H9 (cell line): ENCODE results near the gene GRM1. TPM values are rescaled to one million over a fixed set of nuclear protein-coding genes. Genes with fewer than 3 reads are reported as not detected.

Experiments
- DNase-seq: peaks from one replicate; pipeline ENCODE4 v3.0.0-alpha.2; 2017
- H2AFZ ChIP-seq: one replicate; pipeline ENCODE4 v1.6.1; 2013; ENCODE audit warnings: mild to moderate bottlenecking, low read length, control low read depth, moderate library complexity
- H2AK5ac ChIP-seq: 2 replicates; pipeline ENCODE4 v1.6.1; 2013; ENCODE audit warnings: low read length, control low read depth, mixed read lengths; ENCODE audit not compliant: insufficient read length
- H2BK120ac ChIP-seq: one replicate; pipeline ENCODE4 v1.6.1; 2013; ENCODE audit warnings: low read depth, mild to moderate bottlenecking, low read length, control low read depth, inconsistent platforms; ENCODE audit not compliant: poor library complexity, severe bottlenecking
- H2BK12ac ChIP-seq: 2 replicates; pipeline ENCODE4 v1.6.1; 2013; ENCODE audit warnings: low read length, control low read depth, mixed read lengths, low read depth; ENCODE audit not compliant: insufficient read length
- H2BK15ac ChIP-seq: 2 replicates; pipeline ENCODE4 v1.6.1; 2013; ENCODE audit warnings: low read depth, low read length, control low read depth
- H2BK20ac ChIP-seq: one replicate; pipeline ENCODE4 v1.6.1; 2013; ENCODE audit warnings: low read depth, mild to moderate bottlenecking, low read length, control low read depth, inconsistent platforms; ENCODE audit not compliant: poor library complexity, severe bottlenecking
- H2BK5ac ChIP-seq: 2 replicates; pipeline ENCODE4 v1.6.1; 2013; ENCODE audit warnings: low read length, control low read depth, mixed read lengths; ENCODE audit not compliant: insufficient read length
- H3K14ac ChIP-seq: 2 replicates; pipeline ENCODE4 v1.6.1; 2013; ENCODE audit warnings: low read length, control low read depth; ENCODE audit not compliant: insufficient read depth
- H3K18ac ChIP-seq: 2 replicates; pipeline ENCODE4 v1.6.1; 2013; ENCODE audit warnings: low read depth, mild to moderate bottlenecking, mixed read lengths, low read length, control low read depth; ENCODE audit not compliant: insufficient read length
- H3K23ac ChIP-seq: 2 replicates; pipeline ENCODE4 v1.6.1; 2013; ENCODE audit warnings: low read length, control low read depth, mixed read lengths, low read depth; ENCODE audit not compliant: insufficient read length
- H3K23me2 ChIP-seq: 2 replicates; pipeline ENCODE4 v1.6.1; 2013; ENCODE audit warnings: low read depth, mild to moderate bottlenecking, mixed read lengths, low read length, control low read depth; ENCODE audit not compliant: insufficient read length, poor library complexity, severe bottlenecking
- H3K27ac ChIP-seq: 2 replicates; pipeline ENCODE4 v1.5.1; 2013; ENCODE audit warnings: low read length, control low read depth, mixed read lengths, low read depth; ENCODE audit not compliant: insufficient read length
- H3K27me3 ChIP-seq: 2 replicates; pipeline ENCODE4 v1.6.1; 2013; ENCODE audit warnings: low read length, control low read depth, inconsistent platforms; ENCODE audit not compliant: insufficient read depth
- H3K4ac ChIP-seq: 2 replicates; pipeline ENCODE4 v1.6.1; 2013; ENCODE audit warnings: low read depth, mild to moderate bottlenecking, control low read depth, inconsistent platforms, low read length, moderate library complexity
- H3K4me1 ChIP-seq: 2 replicates; pipeline ENCODE4 v1.6.1; 2013; ENCODE audit warnings: low read length, control low read depth, inconsistent platforms; ENCODE audit not compliant: insufficient read depth
- H3K4me2 ChIP-seq: 2 replicates; pipeline ENCODE4 v1.6.1; 2013; ENCODE audit warnings: low read length, control low read depth, mixed read lengths; ENCODE audit not compliant: insufficient read length, insufficient read depth
- H3K56ac ChIP-seq: 2 replicates; pipeline ENCODE4 v1.6.1; 2013; ENCODE audit warnings: low read depth, mild to moderate bottlenecking, mixed read lengths, low read length, control low read depth; ENCODE audit not compliant: insufficient read length
- H3K79me1 ChIP-seq: 2 replicates; pipeline ENCODE4 v1.6.1; 2013; ENCODE audit warnings: low read depth, mild to moderate bottlenecking, moderate library complexity, low read length, control low read depth, inconsistent platforms; ENCODE audit not compliant: insufficient read depth, poor library complexity, severe bottlenecking
- H3K79me2 ChIP-seq: 2 replicates; pipeline ENCODE4 v1.6.1; 2013; ENCODE audit warnings: low read length, control low read depth, inconsistent platforms; ENCODE audit not compliant: insufficient read depth
- H3K9ac ChIP-seq: 2 replicates; pipeline ENCODE4 v1.6.1; 2013; ENCODE audit warnings: low read length, control low read depth, mixed read lengths; ENCODE audit not compliant: insufficient read length; ENCODE audit errors: extremely low read depth
- H3K9me3 ChIP-seq: one replicate; pipeline ENCODE4 v1.6.1; 2013; ENCODE audit warnings: low read depth, low read length, inconsistent platforms; ENCODE audit not compliant: control insufficient read depth
- H3T11ph ChIP-seq: one replicate; pipeline ENCODE4 v1.6.1; 2013; ENCODE audit warnings: mild to moderate bottlenecking, low read length, control low read depth, inconsistent platforms
- H4K20me1 ChIP-seq: one replicate; pipeline ENCODE4 v1.6.1; 2013; ENCODE audit not compliant: control insufficient read depth, insufficient read length, insufficient read depth
- H4K5ac ChIP-seq: 2 replicates; pipeline ENCODE4 v1.6.1; 2013; ENCODE audit warnings: low read depth, mild to moderate bottlenecking, mixed read lengths, low read length, control low read depth; ENCODE audit not compliant: insufficient read length
- H4K8ac ChIP-seq: replicated peaks from 2 replicates; pipeline ENCODE4 v1.6.1; 2013; ENCODE audit warnings: low read length, control low read depth, mixed read lengths, low read depth; ENCODE audit not compliant: insufficient read length
- H4K91ac ChIP-seq: 2 replicates; pipeline ENCODE4 v1.6.1; 2013; ENCODE audit warnings: low read depth, mild to moderate bottlenecking, moderate library complexity, mixed read lengths, low read length, control low read depth; ENCODE audit not compliant: insufficient read length
- H3K27ac Mint-ChIP-seq, 3 experiments: 2 replicates in 2 of 3; 3 replicates in 1 of 3; pipeline ENCODE4 v1.8.0; 2020 to 2021; ENCODE audit warnings: mixed read lengths in 3 of 3, mild to moderate bottlenecking in 1 of 3, moderate library complexity in 1 of 3
- H3K27me3 Mint-ChIP-seq: 2 replicates; pipeline ENCODE4 v1.8.0; 2021; ENCODE audit warnings: low read depth, mild to moderate bottlenecking, moderate library complexity, mixed read lengths
- H3K36me3 Mint-ChIP-seq, 3 experiments: 2 replicates in 2 of 3; 3 replicates in 1 of 3; pipeline ENCODE4 v1.8.0; 2020 to 2021; ENCODE audit warnings: low read depth in 3 of 3, mixed read lengths in 3 of 3; ENCODE audit not compliant: insufficient read depth in 1 of 3
- H3K4me1 Mint-ChIP-seq, 2 experiments: 2 replicates each; pipeline ENCODE4 v1.8.0; 2020; ENCODE audit warnings: mixed read lengths in 2 of 2
- H3K4me3 Mint-ChIP-seq, 2 experiments: 2 replicates in 1 of 2; 3 replicates in 1 of 2; pipeline ENCODE4 v1.8.0; 2020 to 2021; ENCODE audit warnings: mild to moderate bottlenecking in 2 of 2, mixed read lengths in 2 of 2, moderate library complexity in 1 of 2
- H3K9me3 Mint-ChIP-seq, 2 experiments: 2 replicates in 1 of 2; 3 replicates in 1 of 2; pipeline ENCODE4 v1.8.0; 2020; ENCODE audit warnings: mild to moderate bottlenecking in 2 of 2, mixed read lengths in 2 of 2, moderate library complexity in 1 of 2
- CTCF ChIP-seq: fragments of 200-600 bp; sonication (generic); conservative IDR thresholded peaks from 3 replicates; pipeline ENCODE4 v1.8.0; 2021; ENCODE audit warnings: antibody characterized with exemption, mild to moderate bottlenecking
- WGBS: extraction: QIAGEN DNeasy Blood & Tissue Kit; methylation state at CpG from one replicate; pipeline ENCODE4 v1.1.7; 2013; ENCODE audit warnings: missing lambda C conversion rate, low lambda C conversion rate, mixed read lengths; ENCODE audit not compliant: insufficient read length; ENCODE audit errors: extremely low coverage; 5-methylcytosine and 5-hydroxymethylcytosine counted together
- total RNA-seq: library from RNA; stranded (reverse); gene quantifications from 2 replicates; pipeline ENCODE4 v1.2.1, GENCODE V29; 2021

GRM1 gene
- total RNA-seq, 1 experiment from 2014 or later, result 0.39 TPM

- Histone ChIP-seq H3K14ac (no peak overlapping the region), H2BK12ac (no peak overlapping the region), H2BK20ac (no peak overlapping the region), H3K4ac (no peak overlapping the region), H3K79me1 (no peaks in the 10 kb centered on the region), H3K9me3 (no peaks in the 10 kb centered on the region), H3K4me1 (no peaks in the 10 kb centered on the region), H2AFZ (no peak overlapping the region), H3K23ac (no peak overlapping the region), H4K8ac (no peak overlapping the region), H4K91ac (no peak overlapping the region), H3T11ph (no peak overlapping the region), H3K4me2 (no peak overlapping the region), H2AK5ac (no peak overlapping the region), H2BK5ac (no peak overlapping the region), H3K27me3 (no peaks in the 10 kb centered on the region), H3K18ac (no peak overlapping the region), H2BK15ac (no peak overlapping the region), H3K79me2 (no peaks in the 10 kb centered on the region), H3K23me2 (no peaks in the 10 kb centered on the region), H4K20me1 (no peaks in the 10 kb centered on the region), H3K27ac (no peak overlapping the region), H3K56ac (no peak overlapping the region), H3K9ac (no peak overlapping the region), H4K5ac (no peak overlapping the region), H2BK120ac (no peak overlapping the region)
- no peak for TF ChIP-seq CTCF
- no peak for DNase-seq
- H3K27ac Mint-ChIP-seq, result no peak overlapping the region; a peak in 1 of 7 replicates
- H3K4me1 Mint-ChIP-seq, result peaks cover 11 to 12% of the 10 kb centered on the region in 2 experiments
- no peaks in the 10 kb centered on the region for H3K27me3 Mint-ChIP-seq
- no peaks in the 10 kb centered on the region for H3K36me3 Mint-ChIP-seq
- WGBS, result no CpG with 5 or more reads among the region's 2 CpGs
- no peak overlapping the region for H3K4me3 Mint-ChIP-seq
- H3K9me3 Mint-ChIP-seq, result no peaks in the 10 kb centered on the region; a peak in 1 of 5 replicates
Observed at GRCh38 chr6:146277142-146277541, 248.3 kb downstream of the GRM1 start.
